GM19438 (cell line): ENCODE data around the gene TBCA.
"Not testable (repeated sequence)": the region's sequence is repeated elsewhere in the genome, so short reads cannot be mapped to it uniquely, and the experiment has no call there.

ENCODE experiments used
- ATAC-seq: cut with Tn5 transposase; IDR thresholded peaks from one replicate; pipeline ENCODE4 v1.9.1; 2021; ENCODE audit warnings: low read depth; ENCODE audit not compliant: unreplicated experiment

The TBCA gene

DNA sequence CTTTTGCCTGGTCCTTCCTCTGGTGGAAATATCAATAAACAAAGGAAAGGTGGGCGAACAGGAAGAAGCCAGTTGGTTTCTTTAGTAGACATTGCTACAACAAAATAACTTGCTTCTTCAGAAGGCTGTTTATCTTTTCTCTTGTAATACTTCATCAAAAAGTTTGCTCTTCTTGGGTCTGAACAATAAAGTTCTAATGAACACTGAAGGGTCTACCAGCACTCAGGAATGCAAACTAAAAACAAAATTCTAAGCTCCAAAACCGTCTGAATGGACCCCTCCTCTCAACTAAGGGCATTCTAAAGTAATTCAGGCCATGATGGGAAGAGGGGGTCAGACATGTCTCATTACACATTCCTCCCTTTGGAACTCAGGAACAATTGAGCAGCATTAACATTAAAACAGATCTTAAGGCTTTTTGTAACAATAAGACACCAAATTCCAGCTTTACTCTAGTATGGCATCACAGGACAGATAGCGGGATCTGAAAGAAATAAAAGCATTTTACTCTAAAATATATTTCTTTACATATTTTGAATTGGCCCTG, 2.3 kb downstream of the TBCA start:
- no peak for ATAC-seq

- no peak for ATAC-seq
These were observed 3.4 kb downstream of the TBCA start for GRCh38 chr5:77772729-77773128.

DNA sequence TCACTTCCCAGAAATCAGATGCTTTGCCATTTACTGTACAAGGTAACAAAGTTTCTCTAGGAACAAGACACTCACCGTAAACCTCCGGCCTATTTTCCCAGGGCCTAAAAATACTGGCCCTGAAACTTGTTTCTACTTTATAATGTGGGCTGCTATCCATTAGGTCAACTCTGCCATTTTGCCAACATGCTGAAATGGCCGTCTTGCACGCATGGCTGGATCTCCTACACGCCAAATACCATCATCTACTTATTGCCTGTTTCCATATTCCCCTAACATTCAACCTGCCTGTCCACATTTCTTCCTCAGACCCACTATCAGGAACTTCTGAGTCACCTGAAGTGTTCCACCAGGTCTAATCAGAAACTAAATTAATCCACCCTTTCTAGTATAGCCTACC, 4.7 kb downstream of the TBCA start:
- no peak for ATAC-seq

DNA sequence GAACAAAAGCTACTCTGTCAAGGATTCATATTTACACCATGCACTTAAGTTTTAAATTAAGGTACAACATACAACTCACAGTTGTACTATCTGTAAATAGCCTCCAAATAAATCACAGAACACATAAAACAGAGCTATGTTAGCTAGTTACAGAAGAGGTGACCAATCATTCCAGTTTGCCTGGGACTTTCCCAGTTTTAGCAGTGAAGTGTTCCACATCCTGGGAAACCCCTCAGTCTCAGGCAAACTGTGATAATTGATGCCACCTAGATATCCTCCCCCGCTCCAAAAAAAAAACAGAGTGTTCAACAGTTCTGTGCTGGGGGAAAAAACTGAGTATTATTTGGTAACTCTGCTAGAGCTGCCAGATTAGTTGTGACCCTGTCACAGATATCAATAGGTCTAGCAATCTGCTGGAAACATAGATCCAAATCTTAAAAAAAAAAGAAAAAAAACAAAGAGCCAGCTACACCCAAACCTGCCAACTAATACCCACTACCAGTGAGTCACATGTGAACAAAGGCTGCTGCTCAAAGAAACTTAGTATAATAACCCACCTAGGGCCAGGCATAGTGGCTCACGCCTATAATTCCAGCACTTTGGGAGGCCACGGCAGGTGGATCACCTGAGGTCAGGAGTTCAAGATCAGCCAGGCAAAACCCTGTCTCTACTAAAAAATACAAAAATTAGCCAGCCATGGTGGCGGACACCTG, 5.7 kb downstream of the TBCA start:
- ATAC-seq: no peak

DNA sequence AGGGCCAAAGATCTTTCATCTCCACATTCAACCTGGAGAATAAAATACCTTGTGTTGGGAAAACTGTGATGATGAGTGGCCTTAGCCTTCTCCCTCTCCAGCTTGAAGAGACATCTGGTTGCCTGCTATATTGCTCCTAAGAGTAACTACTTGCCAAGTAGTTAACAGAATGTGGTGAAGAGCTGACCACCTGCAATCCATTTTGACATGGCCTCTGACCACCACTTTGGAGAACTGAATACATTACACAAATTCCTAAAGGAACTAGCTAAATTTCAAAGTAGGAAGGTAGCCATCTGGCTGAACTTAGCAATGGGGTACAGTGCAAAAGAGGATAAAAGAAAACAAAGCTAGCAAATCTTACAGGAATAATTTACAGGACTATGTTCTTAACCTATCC, 7.2 kb downstream of the TBCA start:
- ATAC-seq: no peak

- ATAC-seq: no peak
These were observed 8.8 kb downstream of the TBCA start for GRCh38 chr5:77767301-77767700.

DNA sequence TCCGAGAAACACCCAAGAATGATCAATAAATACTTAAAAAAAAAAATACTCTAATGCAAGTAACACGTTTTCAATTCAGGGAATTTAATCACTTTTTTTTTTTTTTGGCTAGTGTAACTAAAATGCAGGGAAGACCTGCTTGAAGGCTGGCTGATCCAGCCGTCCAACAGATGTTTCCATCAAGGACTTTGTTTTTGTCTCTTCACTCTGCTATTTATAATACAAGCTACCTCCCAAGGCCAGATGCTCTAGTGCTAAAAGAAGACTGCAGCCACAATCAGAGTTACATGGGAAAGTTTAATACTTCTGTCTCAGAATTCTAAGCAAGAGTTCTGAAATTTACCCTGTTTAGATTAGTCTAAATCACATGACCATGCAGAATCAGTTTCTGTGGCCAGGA, 14.5 kb downstream of the TBCA start:
- ATAC-seq: no peak

DNA sequence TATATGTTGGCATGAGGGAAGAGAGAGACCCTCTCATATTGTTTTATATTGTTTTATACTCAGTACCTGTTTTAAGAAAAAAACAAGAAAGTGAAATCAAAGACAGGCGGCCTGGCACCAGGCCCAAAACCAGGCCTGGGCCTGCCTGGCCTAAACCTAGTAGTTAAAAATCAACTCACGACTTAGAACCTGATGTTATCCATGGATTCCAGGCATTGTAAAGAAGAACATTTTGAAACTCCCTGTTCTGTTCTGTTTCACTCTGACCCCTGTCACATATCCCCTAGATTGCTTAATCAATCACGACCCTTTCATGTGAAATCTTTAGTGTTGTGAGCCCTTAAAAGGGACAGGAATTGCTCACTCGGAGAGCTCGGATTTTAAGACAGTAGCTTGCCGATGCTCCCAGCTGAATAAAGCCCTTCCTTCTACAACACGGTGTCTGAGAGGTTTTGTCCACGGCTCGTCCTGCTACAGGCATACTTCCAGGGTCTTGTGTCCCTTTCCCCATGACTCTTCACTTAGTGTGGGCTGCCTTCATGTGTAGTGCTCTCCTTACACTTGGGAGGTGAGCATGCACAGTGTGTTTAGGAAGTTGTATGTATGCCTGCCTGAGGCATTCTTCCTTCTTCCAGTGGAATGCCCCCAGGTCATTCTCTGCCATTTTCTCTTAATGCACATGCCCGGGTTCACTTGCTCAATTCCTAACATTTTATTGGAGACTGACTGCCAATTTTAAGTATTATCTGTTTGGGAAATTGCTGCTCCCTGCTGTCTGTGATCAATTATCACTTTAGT, 17.8 kb downstream of the TBCA start:
- no peak for ATAC-seq

GRCh38 chr5:77751328-77752023, 24.7 kb downstream of the TBCA start:
- ATAC-seq: no peak

DNA sequence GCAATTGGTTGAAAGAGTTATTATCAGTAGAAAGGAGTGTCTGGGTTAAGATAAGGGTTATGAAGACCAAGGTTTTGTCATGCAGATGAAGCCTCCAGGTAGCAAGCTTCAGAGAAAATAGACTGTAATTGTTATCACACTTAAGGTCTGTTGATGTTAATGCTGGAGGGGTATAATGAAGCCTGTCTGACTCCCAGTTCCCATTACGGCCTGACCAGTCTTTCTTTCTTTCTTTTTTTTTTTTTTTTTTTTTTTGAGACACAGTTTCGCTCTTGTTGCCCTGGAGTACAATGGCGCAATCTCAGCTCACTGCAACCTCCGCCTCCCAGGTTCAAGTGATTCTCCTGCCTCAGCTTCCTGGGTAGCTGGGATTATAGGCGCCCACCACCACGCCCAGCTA, 25.2 kb downstream of the TBCA start:
- ATAC-seq: not testable (repeated sequence)

GRCh38 chr5:77748160-77748559, 28.0 kb downstream of the TBCA start:
- ATAC-seq: no peak

- ATAC-seq: no peak
These were observed 32.0 kb downstream of the TBCA start for GRCh38 chr5:77744116-77744515.

GRCh38 chr5:77743181-77743580, 33.0 kb downstream of the TBCA start:
- ATAC-seq: no peak

- no peak for ATAC-seq
These were observed 34.5 kb downstream of the TBCA start for GRCh38 chr5:77741608-77742007.

DNA sequence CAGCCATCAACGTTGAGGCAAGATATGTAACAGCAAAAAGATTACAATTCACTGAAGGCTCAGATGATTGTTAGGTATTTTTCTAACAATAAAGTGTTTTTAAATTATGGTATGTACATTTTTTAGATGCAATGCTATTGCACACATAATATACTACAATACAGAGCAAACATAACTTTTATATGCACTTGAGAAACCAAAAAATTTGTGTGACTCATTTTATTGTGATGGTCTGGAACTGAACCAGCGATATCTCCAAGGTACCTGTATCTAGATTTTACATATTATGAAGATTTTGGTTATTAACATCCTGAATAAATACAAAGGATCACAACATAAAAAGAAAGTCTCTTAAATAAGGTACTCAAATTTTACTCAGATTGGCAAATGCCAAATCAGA, 41.3 kb downstream of the TBCA start:
- ATAC-seq: no peak

- no peak for ATAC-seq
These were observed 43.0 kb downstream of the TBCA start for GRCh38 chr5:77733130-77733529.

DNA sequence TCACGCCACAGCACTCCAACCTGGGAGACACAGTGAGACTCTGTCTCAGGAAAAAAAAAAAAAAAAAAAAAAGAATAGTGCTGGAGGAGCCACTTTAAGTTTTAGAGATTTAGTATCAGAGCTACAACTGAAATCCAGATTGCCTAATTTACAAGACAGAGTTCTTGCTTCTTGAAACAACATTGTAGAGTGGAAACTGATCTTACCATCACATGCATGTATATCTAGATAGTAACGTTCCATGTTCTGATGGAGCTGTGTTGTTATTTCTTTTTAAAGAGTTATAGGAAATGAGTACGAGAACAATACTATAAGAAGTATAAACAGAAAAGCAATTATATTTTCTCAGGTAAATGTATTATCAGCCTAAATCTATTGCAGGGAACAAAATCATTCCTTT, 48.9 kb downstream of the TBCA start:
- no peak for ATAC-seq

DNA sequence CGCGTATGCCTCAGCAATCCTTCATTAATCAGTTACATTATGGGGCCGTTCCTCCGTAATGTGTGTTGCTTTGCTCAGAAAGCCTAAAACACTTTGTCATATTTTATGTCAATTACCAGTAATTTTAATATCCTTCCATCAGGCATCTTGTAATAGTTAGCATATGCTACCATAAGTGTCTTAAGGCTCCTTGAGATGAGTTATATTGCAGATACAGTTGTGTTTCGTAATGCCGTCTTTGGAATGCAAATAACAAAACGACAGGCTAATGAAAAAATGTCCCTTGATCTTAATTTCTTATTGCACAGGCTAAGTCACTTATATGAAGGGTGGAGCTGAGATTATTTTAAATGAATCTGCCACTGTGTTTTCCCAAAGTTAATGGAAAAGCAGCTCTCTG, 50.5 kb downstream of the TBCA start:
- no peak for ATAC-seq

DNA sequence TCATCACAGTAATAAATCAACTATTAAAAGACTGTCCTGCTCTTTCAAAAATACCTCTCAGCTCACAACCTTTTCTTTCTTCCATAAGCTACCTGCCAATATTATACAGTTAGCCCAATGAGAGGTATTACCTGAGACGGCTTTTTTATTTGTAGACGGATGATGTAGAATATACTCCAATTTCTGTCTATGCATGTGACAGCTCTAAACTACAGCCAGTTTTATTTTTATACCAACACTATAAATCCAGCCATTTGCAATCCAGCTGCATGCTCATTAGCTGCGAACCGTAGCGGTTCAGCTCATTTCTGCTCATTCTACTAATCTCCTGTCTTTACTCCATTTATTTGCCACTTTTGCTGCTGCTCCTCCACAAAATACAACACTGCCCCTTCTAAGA, 51.2 kb downstream of the TBCA start:
- no peak for ATAC-seq

DNA sequence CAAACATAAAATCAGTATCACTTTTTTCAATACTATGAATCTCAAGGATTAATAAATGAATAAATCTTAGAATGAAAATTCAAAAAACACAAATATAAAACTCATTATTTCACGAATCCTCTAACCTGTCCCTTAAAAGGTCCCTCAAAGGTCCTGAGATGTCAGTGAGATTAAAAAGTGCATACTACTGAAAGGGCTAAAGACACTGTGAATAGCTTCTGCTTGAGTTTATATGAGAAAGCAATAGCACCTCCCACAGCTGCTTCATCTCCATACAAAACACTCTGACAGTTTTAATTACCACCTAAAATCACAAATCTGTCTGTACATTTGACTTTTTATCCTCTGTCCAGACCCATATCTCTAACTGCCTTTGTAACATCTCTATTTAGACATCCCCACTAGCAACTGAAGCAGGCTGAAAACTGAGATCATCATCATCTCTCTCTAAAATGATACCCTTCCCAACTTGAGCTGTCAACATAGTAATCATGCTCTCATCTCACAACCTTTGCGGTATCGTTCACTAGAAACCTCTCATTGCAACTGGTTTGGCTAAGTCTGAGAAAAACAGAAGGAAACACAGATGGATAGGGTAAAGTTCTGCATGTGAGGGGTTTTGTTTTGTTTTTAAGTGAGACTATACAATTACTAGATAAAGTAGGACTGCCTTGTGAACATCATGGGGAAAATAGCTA, 56.3 kb downstream of the TBCA start:
- no peak for ATAC-seq
